Small intestine (tissue), 16 donors: ENCODE results near the gene CDKAL1. TPM values are rescaled to one million over a fixed set of nuclear protein-coding genes. Genes with fewer than 3 reads are reported as not detected.

Experiments
- DNase-seq, 2 donors: peaks; one replicate each; pipeline versions ENCODE4 v3.0.0 to v3.0.0-alpha.2; 2013
- FAIRE-seq: peaks from 2 replicates; lab custom pipeline; 2012; peaks lifted over from hg19 to GRCh38; lab: Jason Lieb, UNC
- H3K27ac ChIP-seq, 3 donors: one replicate each; pipeline ENCODE4 v1.5.1; 2013; ENCODE audit warnings: low read length in 2 of 3, mild to moderate bottlenecking in 2 of 3, control low read depth in 1 of 3, inconsistent platforms in 1 of 3, low read depth in 1 of 3, moderate library complexity in 1 of 3
- H3K27me3 ChIP-seq, 3 donors: one replicate each; pipeline ENCODE4 v1.6.1; 2013; ENCODE audit warnings: low read length in 3 of 3, inconsistent platforms in 1 of 3; ENCODE audit not compliant: control insufficient read depth in 3 of 3, insufficient read depth in 3 of 3
- H3K36me3 ChIP-seq, 3 donors: one replicate each; pipeline ENCODE4 v1.6.1; 2013; ENCODE audit warnings: low read length in 3 of 3, inconsistent platforms in 1 of 3, low read depth in 1 of 3, mild to moderate bottlenecking in 1 of 3, moderate library complexity in 1 of 3; ENCODE audit not compliant: control insufficient read depth in 3 of 3, insufficient read depth in 2 of 3
- H3K4me1 ChIP-seq, 3 donors: one replicate each; pipeline ENCODE4 v1.6.1; 2013; ENCODE audit warnings: low read length in 2 of 3, inconsistent platforms in 1 of 3, low read depth in 1 of 3, mild to moderate bottlenecking in 1 of 3, moderate library complexity in 1 of 3; ENCODE audit not compliant: control insufficient read depth in 3 of 3, insufficient read depth in 2 of 3
- H3K4me3 ChIP-seq, 3 donors: one replicate each; pipeline ENCODE4 v1.5.1; 2013; ENCODE audit warnings: low read length in 3 of 3, control low read depth in 1 of 3, inconsistent platforms in 1 of 3, low read depth in 1 of 3, mild to moderate bottlenecking in 1 of 3, moderate library complexity in 1 of 3
- H3K9me3 ChIP-seq, 2 donors: one replicate each; pipeline ENCODE4 v1.6.1; 2013; ENCODE audit warnings: low read depth in 1 of 2, low read length in 1 of 2; ENCODE audit not compliant: control insufficient read depth in 2 of 2, insufficient read depth in 1 of 2
- WGBS, 3 donors: extraction: QIAGEN DNeasy Blood & Tissue Kit; methylation state at CpG; one replicate each; pipeline ENCODE4 v1.1.7; 2013; 5-methylcytosine and 5-hydroxymethylcytosine counted together
- long read RNA-seq, 10 donors: transcript quantifications; one replicate each; lab custom pipeline, GENCODE V29; 2026
- polyA plus RNA-seq, 4 donors: library from polyadenylated mRNA; stranded (reverse) in 3 of 4; unstranded in 1 of 4; fragments of 200-250 nt in 3 of 4; fragments of 120-200 nt in 1 of 4; gene quantifications; one replicate each; pipeline versions ENCODE4 v1.2.1 to v1.2.3, GENCODE V29; 2013
- donor health status: healthy with polysubstance abuse.
- donor health status: control.
- donor health status: control.
- donor health status: Bipolar disorder and iron deficiency.
- donor health status: healthy.

CDKAL1 gene
- 10 to 100 TPM in 1 of 4 donors, 1 to 10 TPM in 3; 2.4 to 10.5 (median 4.1) TPM for polyA plus RNA-seq
- long read RNA-seq, donor 1, partial matches to known transcripts, result 0 of 1 reads
- long read RNA-seq, donor 1, other reads (novel, unspliced or antisense), result 0 of 1 reads
- long read RNA-seq, donor 2, result 0 reads
- long read RNA-seq, donor 3, result 0 reads
- long read RNA-seq, donor 4, result 0 reads
- long read RNA-seq, donor 5, result 0 reads
- long read RNA-seq, donor 6, partial matches to known transcripts, result 0 of 1 reads
- long read RNA-seq, donor 6, other reads (novel, unspliced or antisense), result 0 of 1 reads
- long read RNA-seq, donor 7, partial matches to known transcripts, result 0 of 2 reads
- long read RNA-seq, donor 7, other reads (novel, unspliced or antisense), result 0 of 2 reads
- long read RNA-seq, donor 8, partial matches to known transcripts, result 0 of 1 reads
- long read RNA-seq, donor 8, other reads (novel, unspliced or antisense), result 0 of 1 reads
- long read RNA-seq, donor 9, result 0 reads
- long read RNA-seq, donor 10, result 0 reads

DNA sequence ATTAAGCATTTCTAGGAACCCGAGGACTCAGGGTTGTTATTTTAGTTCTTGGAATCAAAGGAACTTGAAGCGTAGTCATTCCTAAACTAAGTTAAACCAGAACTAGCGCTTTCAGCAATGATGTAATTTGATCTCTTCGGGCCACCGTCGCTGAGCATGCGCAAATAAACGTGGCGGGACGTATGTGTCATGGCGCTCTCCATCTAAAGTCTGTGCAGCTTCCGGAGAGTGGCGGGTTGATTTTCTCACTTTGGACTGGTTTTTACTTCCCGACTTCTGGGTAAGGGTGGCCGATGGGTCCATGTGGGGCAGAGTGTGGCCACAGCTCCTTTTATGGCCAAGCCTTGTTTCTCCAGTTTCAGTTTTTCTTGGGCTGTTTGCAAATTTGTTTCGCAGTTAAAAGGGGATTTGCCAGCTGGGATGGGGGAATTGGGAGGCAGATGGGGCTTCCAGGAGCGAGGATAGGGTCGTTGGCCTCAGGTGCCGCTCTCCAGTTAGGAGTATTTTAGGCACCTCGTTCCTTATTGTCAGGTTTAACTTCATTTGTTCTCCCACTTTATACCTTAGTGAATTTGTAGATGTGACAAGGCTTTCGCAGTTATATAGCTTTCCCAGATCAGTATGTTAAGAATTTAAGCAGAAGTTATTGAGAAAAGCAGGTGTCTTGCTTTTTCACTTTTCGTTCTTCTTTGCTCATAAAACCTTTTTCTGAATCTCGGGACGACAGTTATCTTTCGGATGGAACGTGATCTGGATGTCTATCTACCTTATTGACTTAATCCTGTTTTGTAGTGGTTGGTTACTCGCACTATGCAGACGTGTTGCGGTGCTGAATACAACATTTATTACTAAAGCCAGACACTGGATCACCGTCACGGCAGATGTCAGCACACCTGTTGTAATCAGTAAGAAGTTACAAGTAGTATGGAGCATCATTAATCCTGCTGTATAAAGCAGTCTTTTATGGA is at the start of gene CDKAL1:
TSS of gene CDKAL1 (plus strand) at position 163 of the 968 bp plus-strand sequence. CDS start 11,894 bp downstream, outside the sequence.
- peaks cover 0 to 10% (median 4%) of the 10 kb centered on the region in 3 donors for H3K4me1 ChIP-seq
- no peaks in the 10 kb centered on the region for H3K9me3 ChIP-seq
- peaks cover 0 to 4% (median 0%) of the 10 kb centered on the region in 3 donors for H3K36me3 ChIP-seq
- H3K27me3 ChIP-seq, result no peaks in the 10 kb centered on the region
- H3K4me3 ChIP-seq, result peak within 1 kb of the TSS; percentile 56 to 92 (median 62)
- DNase-seq, result peak; percentile 91 to 95
- H3K27ac ChIP-seq, result peak within 1 kb of the TSS; percentile 57 to 90 (median 82)
- 0 to 1% (median 0%) methylated on average over 31 of the region's 31 CpGs for WGBS, 3 donors
- FAIRE-seq, result no peak

DNA sequence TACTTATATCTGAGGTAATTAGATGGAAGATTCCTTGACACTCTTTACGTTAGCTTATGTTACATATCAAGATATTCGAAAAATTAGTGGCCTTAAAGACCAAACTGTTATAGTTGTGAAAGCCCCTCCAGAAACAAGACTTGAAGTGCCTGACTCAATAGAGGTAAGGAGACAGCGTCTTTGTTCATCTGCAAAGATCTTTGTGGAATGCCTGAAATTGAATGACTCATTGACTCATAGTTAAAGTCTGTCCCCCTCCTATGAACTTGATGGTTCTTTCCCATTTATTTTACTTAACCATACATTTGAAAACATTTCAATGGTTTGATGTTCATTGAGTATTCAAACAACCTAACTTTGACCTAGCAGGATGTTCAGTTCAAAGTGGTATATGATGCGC is 47.6 kb upstream of the CDKAL1 start:
- 91 to 96% (median 95%) methylated on average over 4 of the region's 4 CpGs for WGBS, 3 donors
- no peak overlapping the region for H3K4me3 ChIP-seq
- no peak overlapping the region for H3K27ac ChIP-seq
- no peaks in the 10 kb centered on the region for H3K9me3 ChIP-seq
- H3K36me3 ChIP-seq, result peaks cover 2 to 29% (median 4%) of the 10 kb centered on the region in 3 donors
- H3K27me3 ChIP-seq, result no peaks in the 10 kb centered on the region
- DNase-seq, result no peak
- FAIRE-seq, result no peak
- no peaks in the 10 kb centered on the region for H3K4me1 ChIP-seq

DNA sequence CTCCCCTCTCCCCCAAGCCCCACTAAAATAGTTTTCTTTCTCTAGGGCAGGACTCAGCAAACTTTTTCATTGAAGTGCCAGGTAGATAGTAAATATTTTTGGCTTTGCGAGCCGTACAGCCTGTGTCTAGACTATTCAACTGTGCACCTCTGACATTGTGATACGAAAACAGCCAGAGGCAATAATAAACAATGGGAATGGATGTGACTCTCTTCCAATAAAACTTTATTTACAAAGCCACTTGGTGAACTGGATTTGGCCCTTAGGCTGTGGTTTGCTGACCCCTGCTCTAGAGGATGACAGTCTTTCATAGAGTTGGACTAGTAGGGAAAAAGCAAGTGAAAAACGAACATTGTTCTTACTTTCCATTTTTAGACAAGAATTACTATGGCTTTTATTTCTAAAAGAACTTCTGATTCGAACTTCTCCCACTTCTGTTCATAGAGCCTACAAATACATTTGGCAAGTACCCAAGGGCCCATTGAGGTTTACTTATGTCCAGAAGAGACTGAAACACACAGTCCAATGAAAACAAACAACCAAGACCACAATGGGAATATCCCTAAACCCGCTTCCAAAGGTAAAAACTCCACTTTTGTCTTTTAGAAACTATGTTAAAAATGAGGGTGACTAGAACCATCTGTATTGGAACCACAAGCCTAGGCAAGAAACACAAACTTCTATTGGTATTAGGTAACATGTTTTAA is 46.4 kb upstream of the CDKAL1 start:
- no peaks in the 10 kb centered on the region for H3K27me3 ChIP-seq
- no peak overlapping the region for H3K4me3 ChIP-seq
- no peak overlapping the region for H3K27ac ChIP-seq
- no peaks in the 10 kb centered on the region for H3K4me1 ChIP-seq
- no peak for DNase-seq
- no peaks in the 10 kb centered on the region for H3K9me3 ChIP-seq
- WGBS, 3 donors, result 94 to 98% (median 95%) methylated on average over 6 of the region's 6 CpGs
- no peak for FAIRE-seq
- H3K36me3 ChIP-seq, result peaks cover 2 to 26% (median 4%) of the 10 kb centered on the region in 3 donors

DNA sequence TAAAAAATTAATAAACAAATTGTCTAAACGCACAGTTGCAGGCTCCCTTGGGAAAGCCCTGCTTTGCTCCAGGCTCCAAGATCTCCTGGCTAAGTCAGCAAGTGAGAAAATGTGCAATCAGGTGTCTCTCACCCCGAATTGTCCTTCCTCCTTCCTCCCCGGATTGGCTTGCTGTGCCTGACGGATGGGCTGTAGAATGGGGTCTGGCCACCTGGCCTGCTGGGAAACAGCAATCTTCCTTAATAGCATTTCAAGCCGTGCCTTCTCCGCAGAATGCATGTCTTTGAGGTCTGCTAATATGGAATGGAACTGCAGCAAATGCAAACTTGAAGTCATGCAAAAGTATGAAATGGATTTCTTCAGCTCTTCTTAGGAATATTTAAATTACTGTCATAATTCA is 43.7 kb upstream of the CDKAL1 start:
- no peaks in the 10 kb centered on the region for H3K4me1 ChIP-seq
- H3K9me3 ChIP-seq, result no peaks in the 10 kb centered on the region
- 94 to 97% (median 96%) methylated on average over 6 of the region's 6 CpGs for WGBS, 3 donors
- no peak overlapping the region for H3K27ac ChIP-seq
- H3K36me3 ChIP-seq, result peaks cover 2 to 24% (median 2%) of the 10 kb centered on the region in 3 donors
- no peak for FAIRE-seq
- no peak overlapping the region for H3K4me3 ChIP-seq
- DNase-seq, result no peak
- no peaks in the 10 kb centered on the region for H3K27me3 ChIP-seq

DNA sequence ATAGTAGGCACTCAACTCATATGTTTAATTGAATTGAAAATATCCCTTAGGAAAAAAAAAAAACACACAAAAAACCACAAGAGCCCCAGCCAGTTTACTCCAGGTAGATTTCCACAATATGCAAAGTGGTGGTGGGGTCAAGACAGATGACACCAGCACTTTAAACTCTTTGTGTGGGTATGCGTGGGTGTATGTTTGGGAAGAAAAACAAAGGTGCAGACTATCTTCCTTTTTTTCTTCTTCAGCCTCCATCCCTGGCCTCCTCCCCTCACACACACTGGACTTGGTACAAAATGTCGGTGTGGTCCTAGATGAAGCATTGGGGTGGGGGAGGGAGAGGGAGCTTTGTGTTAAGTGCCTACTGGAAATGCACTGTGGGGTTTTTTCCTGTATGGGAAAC is 42.2 kb upstream of the CDKAL1 start:
- DNase-seq (no peak), FAIRE-seq (no peak)
- Histone ChIP-seq H3K4me3 (no peak overlapping the region), H3K9me3 (no peaks in the 10 kb centered on the region), H3K4me1 (no peaks in the 10 kb centered on the region), H3K27ac (no peak overlapping the region), H3K36me3 (peaks cover 2 to 24% (median 2%) of the 10 kb centered on the region in 3 donors), H3K27me3 (no peaks in the 10 kb centered on the region)
- WGBS, 3 donors, result 89 to 97% (median 91%) methylated on average over 2 of the region's 2 CpGs

DNA sequence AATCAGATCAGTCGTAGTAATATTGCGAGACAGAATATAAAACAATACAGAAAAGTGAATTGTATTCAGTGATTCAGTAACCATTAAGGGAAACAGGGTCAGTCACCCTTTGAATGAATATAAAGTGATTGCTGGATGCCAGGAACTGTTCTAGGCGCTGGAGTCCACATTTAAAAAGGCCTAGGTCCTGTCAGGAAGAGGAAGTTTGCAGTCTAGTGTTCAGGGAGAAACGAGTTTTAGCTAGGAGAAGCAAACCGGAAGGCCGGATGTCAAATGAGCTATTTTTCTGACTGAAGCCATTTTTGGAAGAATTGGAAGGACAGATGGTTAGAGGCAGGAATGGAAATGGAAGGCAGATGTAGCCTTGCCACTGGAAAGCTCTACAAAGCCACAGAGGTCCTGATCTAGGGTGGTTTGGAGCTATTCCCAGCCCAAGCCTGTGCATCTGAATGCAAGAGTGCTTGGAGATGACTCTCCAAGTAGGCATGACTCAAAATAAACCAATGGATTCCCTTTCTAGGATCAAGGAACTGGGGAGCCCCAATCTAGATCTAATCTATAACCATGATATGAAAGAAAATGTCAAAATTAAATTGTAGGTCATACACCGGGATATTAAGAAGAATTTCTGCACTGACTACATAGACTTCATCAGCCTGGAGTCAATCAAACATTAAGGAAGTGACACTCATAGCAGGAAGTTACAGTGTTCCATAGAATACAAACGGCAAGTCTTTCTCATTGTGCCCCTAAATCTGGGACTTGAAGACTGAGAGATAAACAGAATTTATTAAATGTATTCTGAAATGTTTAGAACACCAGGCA is 36.8 kb upstream of the CDKAL1 start:
- Histone ChIP-seq H3K4me3 (no peak overlapping the region), H3K4me1 (no peaks in the 10 kb centered on the region), H3K27ac (no peak overlapping the region), H3K36me3 (no peaks in the 10 kb centered on the region), H3K27me3 (no peaks in the 10 kb centered on the region), H3K9me3 (no peaks in the 10 kb centered on the region)
- 80 to 87% (median 85%) methylated on average over 8 of the region's 8 CpGs for WGBS, 3 donors
- DNase-seq (no peak), FAIRE-seq (no peak)

DNA sequence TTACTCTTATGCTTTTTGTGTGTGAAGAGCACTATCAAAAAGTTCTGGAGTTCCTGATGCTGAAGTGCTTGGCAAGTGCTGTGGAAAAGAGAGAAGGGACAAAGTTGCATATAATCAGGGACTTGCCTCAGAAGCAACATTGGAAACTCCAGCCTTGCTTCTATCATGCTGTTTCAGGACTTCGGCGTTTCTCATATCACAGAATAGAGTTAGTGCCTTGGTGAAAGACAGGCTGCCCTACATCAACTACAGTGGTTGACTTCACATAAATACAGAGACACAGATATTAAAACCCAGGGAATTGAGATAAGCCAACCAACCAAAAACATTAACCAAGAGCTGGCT is 36.2 kb upstream of the CDKAL1 start:
- 89 to 96% (median 93%) methylated on average over 2 of the region's 2 CpGs for WGBS, 3 donors
- Histone ChIP-seq H3K4me1 (no peaks in the 10 kb centered on the region), H3K27me3 (no peaks in the 10 kb centered on the region), H3K4me3 (no peak overlapping the region), H3K27ac (no peak overlapping the region), H3K36me3 (no peaks in the 10 kb centered on the region), H3K9me3 (no peaks in the 10 kb centered on the region)
- DNase-seq (no peak), FAIRE-seq (no peak)
